Fibroblast of the aortic adventitia (primary cell): ENCODE measurements around the gene CDK4. TPM values are rescaled to one million over a fixed set of nuclear protein-coding genes. Genes with fewer than 3 reads are reported as not detected.

Source experiments
- DNase-seq: peaks from one replicate; pipeline ENCODE4 v3.0.0-alpha.2; 2010; ENCODE audit warnings: low read depth
- H3K4me3 ChIP-seq: 2 replicates; pipeline ENCODE4 v1.5.1; 2011; ENCODE audit warnings: low read depth, mild to moderate bottlenecking, control low read depth, low read length, moderate library complexity
- total RNA-seq: library from RNA; depleted of rRNA; stranded (reverse); fragments of >200 nt; gene quantifications from 2 replicates; pipeline ENCODE4 v1.2.3, GENCODE V29; 2012; ENCODE audit warnings: low replicate concordance
- TF ChIP-seq, protein P1 (sequence below): IDR thresholded peaks from 2 replicates; pipeline ENCODE4 v1.5.1; 2011; ENCODE audit warnings: mild to moderate bottlenecking, low read length, control low read depth, inconsistent platforms; ENCODE audit not compliant: insufficient read depth

Gene CDK4
- total RNA-seq, 1 donor = 208 TPM

GRCh38 chr12:57767305-57767698, 15.2 kb upstream of the CDK4 start:
- no peak for DNase-seq
- no peak overlapping the region for H3K4me3 ChIP-seq
- TF ChIP-seq, protein P1, sequence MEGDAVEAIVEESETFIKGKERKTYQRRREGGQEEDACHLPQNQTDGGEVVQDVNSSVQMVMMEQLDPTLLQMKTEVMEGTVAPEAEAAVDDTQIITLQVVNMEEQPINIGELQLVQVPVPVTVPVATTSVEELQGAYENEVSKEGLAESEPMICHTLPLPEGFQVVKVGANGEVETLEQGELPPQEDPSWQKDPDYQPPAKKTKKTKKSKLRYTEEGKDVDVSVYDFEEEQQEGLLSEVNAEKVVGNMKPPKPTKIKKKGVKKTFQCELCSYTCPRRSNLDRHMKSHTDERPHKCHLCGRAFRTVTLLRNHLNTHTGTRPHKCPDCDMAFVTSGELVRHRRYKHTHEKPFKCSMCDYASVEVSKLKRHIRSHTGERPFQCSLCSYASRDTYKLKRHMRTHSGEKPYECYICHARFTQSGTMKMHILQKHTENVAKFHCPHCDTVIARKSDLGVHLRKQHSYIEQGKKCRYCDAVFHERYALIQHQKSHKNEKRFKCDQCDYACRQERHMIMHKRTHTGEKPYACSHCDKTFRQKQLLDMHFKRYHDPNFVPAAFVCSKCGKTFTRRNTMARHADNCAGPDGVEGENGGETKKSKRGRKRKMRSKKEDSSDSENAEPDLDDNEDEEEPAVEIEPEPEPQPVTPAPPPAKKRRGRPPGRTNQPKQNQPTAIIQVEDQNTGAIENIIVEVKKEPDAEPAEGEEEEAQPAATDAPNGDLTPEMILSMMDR = no peak

DNA sequence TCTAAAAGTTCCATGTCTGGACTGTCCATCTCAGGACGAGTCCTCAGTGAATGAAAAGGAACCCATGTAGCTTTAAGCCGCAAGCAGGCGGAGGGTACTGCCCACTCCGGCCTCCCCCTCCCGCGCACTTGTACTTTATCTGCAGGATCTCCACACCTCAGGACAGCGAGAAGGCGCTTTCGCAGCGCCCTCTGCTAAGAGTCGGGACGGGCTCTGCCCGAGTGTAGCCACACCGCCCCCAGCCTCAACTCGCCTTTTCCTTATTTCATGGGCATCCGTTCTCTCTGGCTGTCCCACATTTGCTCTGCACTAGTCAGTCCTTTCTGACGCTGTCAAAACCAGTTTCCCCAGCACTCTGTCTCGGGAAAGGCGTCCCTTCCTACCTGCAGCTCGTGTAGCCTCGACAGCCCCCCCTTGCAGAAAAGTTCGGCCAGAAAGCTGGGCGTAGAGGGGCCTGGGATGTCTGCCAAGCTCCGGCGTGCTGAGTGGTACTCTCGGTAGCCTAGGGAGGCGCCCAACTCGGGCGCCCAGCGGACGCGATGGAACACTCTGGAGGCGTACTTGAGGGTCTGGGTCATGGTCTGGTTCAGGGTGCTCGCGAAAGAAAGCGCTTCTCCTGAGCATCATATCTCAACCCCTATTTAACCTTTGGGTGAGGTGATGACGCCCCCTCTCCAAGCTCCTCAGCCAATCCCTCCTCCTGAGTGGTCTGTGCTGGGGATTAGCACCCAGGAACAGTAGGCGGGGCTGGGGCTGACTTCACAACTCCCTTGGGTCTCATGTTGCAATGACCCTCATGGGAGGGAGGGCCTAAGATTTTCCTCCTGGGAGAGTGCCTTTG, 14.6 kb upstream of the CDK4 start, which contains the start of gene CYP27B1:
TSS of gene CYP27B1 (minus strand) at position 615 of the 841 bp plus-strand sequence. CDS start at position 578, 37 bp downstream.
- DNase-seq = peak; percentile 16
- TF ChIP-seq, protein P1 = no peak
- H3K4me3 ChIP-seq = peak within 1 kb of the TSS; percentile 40

GRCh38 chr12:57765698-57766463, 13.8 kb upstream of the CDK4 start:
- no peak for DNase-seq
- TF ChIP-seq, protein P1 = no peak
- H3K4me3 ChIP-seq = peak overlapping the region; percentile 40

DNA sequence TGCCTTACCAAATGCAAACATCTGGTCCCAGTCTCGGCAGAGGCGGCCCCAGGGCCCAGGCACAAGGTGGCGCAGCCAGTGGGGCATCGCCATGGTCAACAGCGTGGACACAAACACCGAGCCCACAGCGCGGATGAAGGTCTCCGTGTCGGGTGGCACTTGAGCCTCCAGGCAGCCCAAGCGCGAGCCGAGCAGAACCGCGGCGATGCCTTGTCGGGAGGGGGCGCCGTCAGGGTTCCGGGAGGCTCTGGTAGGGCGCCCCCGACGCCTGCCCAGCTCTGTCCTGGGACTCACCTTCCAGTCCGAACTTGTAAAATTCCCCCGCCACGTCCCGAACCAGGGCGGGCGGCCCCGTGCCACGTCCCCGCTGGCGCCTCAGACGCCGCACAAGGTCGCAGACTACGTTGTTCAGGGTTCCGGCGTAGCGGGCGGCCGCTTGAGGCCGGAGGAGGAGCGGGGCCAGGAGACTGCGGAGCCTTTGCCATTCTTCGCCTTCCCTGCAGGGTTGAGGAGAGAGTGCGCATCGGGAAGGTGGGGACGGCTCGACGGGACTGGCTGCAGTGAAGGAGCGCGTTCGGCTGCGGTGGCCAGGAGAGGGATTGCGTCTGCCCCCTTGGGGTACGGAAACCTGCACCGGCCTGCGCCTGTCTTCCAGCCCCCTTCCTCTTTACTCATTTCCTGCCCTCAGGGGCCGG, 13.0 kb upstream of the CDK4 start:
- peak overlapping the region; percentile 28 for H3K4me3 ChIP-seq
- TF ChIP-seq, protein P1 = peak; percentile 39
- no peak for DNase-seq

GRCh38 chr12:57764662-57765002, 12.5 kb upstream of the CDK4 start:
- no peak for DNase-seq
- TF ChIP-seq, protein P1 = no peak
- no peak overlapping the region for H3K4me3 ChIP-seq

GRCh38 chr12:57763881-57764661, 12.0 kb upstream of the CDK4 start:
- TF ChIP-seq, protein P1 = no peak
- H3K4me3 ChIP-seq = no peak overlapping the region
- DNase-seq = no peak
